K562 (cell line): ENCODE measurements around the gene TUBE1. TPM values are rescaled to one million over a fixed set of nuclear protein-coding genes. Genes with fewer than 3 reads are reported as not detected.

Experiments used
- ATAC-seq: fragments of 200-7000 bp; cut with Tn5 transposase; 3 replicates; pipeline ENCODE4 v1.9.1; 2020; ENCODE audit warnings: moderate library complexity
- BruUV-seq: library from RNA; stranded (reverse); fragments of 400-500 nt; replicated peaks from 2 replicates; lab custom pipeline; 2021; lab: Mats Ljungman, UMichigan
- CTCF ChIA-PET: fragments of 300-600 bp; formaldehyde crosslinking; extraction: SDS; loops from one replicate; lab custom pipeline; 2021; ENCODE audit warnings: low intra/inter-chr PET ratio; lab: Yijun Ruan, JAX
- POLR2A ChIA-PET: fragments of 300-600, 350-650 bp; sonication (Branson Sonifier 250); formaldehyde crosslinking; extraction: SDS; loops from one replicate; lab custom pipeline; 2021; ENCODE audit warnings: antibody characterized with exemption, inconsistent platforms; lab: Yijun Ruan, JAX
- DNase-seq, 4 experiments: peaks; one replicate each; pipeline versions ENCODE4 v3.0.0 to v3.0.0-alpha.2; 2011 to 2018; ENCODE audit warnings: low spot score in 3 of 4, mixed read lengths in 3 of 4; ENCODE audit errors: extremely low read depth in 1 of 4
- FAIRE-seq: peaks from 2 replicates; lab custom pipeline; 2011; peaks lifted over from hg19 to GRCh38; lab: Jason Lieb, UNC
- H2AFZ ChIP-seq: 2 replicates; pipeline ENCODE4 v1.6.0; 2011; ENCODE audit warnings: low read depth, low read length, control low read depth, inconsistent platforms
- H3K27ac ChIP-seq: fragments of 200-600 bp; 3 replicates; pipeline ENCODE4 v1.8.0; 2011; ENCODE audit warnings: low read depth, mild to moderate bottlenecking, control low read depth, inconsistent platforms, low read length, moderate library complexity, mixed read lengths; ENCODE audit errors: extremely low read depth
- H3K27me3 ChIP-seq, 2 experiments: fragments of 300-600 bp in 1 of 2; 2 replicates in 1 of 2; 3 replicates in 1 of 2; pipeline versions ENCODE4 v1.6.0 to v1.8.0; 2011; ENCODE audit warnings: inconsistent platforms in 2 of 2, low read length in 2 of 2, mild to moderate bottlenecking in 1 of 2, mixed read lengths in 1 of 2, moderate library complexity in 1 of 2; ENCODE audit not compliant: control insufficient read depth in 2 of 2, insufficient read depth in 2 of 2
- H3K36me3 ChIP-seq: fragments of 300-600 bp; 3 replicates; pipeline ENCODE4 v1.8.0; 2011; ENCODE audit warnings: mild to moderate bottlenecking, low read length, inconsistent platforms; ENCODE audit not compliant: control insufficient read depth, insufficient read depth
- H3K4me1 ChIP-seq, 2 experiments: fragments of 200-600 bp in 1 of 2; replicated peaks in 1 of 2; 2 replicates in 1 of 2; 3 replicates in 1 of 2; pipeline versions ENCODE4 v1.5.1 to v1.8.0; 2011; ENCODE audit warnings: inconsistent platforms in 2 of 2, low read length in 2 of 2, mild to moderate bottlenecking in 1 of 2, mixed read lengths in 1 of 2, moderate library complexity in 1 of 2; ENCODE audit not compliant: control insufficient read depth in 2 of 2, insufficient read depth in 2 of 2
- H3K4me2 ChIP-seq: 2 replicates; pipeline ENCODE4 v1.6.1; 2011; ENCODE audit warnings: low read length, control low read depth, inconsistent platforms, mixed read lengths; ENCODE audit not compliant: insufficient read depth
- H3K4me3 ChIP-seq: fragments of 200-600 bp; sonication (generic), shearing (Covaris generic); 2 replicates; pipeline ENCODE4 v1.5.1; 2016; ENCODE audit warnings: control low read depth, inconsistent platforms
- H3K79me2 ChIP-seq: fragments of 200-600 bp; 3 replicates; pipeline ENCODE4 v1.8.0; 2011; ENCODE audit warnings: low read length, inconsistent platforms; ENCODE audit not compliant: control insufficient read depth, insufficient read depth
- H3K9ac ChIP-seq, 2 experiments: 2 replicates each; pipeline versions ENCODE4 v1.6.0 to v1.6.1; 2011; ENCODE audit warnings: low read depth in 2 of 2, low read length in 2 of 2, control low read depth in 1 of 2, inconsistent platforms in 1 of 2, mild to moderate bottlenecking in 1 of 2, mixed read lengths in 1 of 2; ENCODE audit not compliant: insufficient read depth in 1 of 2
- H3K9me1 ChIP-seq: one replicate; pipeline ENCODE4 v1.6.0; 2011; ENCODE audit warnings: inconsistent platforms, mild to moderate bottlenecking, low read length, moderate library complexity; ENCODE audit not compliant: control insufficient read depth, insufficient read depth
- H3K9me3 ChIP-seq: replicated peaks from 2 replicates; pipeline ENCODE4 v1.5.1; 2011; ENCODE audit warnings: low read depth, low read length, inconsistent platforms; ENCODE audit not compliant: control insufficient read depth, insufficient read depth
- H4K20me1 ChIP-seq: replicated peaks from 2 replicates; pipeline ENCODE4 v1.6.1; 2011; ENCODE audit warnings: low read length, inconsistent platforms, mixed read lengths; ENCODE audit not compliant: control insufficient read depth, insufficient read depth
- CHD2 ChIP-seq: IDR thresholded peaks from 2 replicates; pipeline ENCODE4 v1.6.1; 2011; ENCODE audit warnings: low read depth, low read length
- CREBBP ChIP-seq: IDR thresholded peaks from one replicate; pipeline ENCODE4 v1.6.1; 2012; ENCODE audit warnings: low read depth, mild to moderate bottlenecking, control low read depth, inconsistent platforms, low read length
- ILK ChIP-seq: fragments of 450-650 bp; IDR thresholded peaks from 2 replicates; pipeline ENCODE4 v1.6.1; 2016; ENCODE audit warnings: missing genetic modification characterization, low read depth, mild to moderate bottlenecking, missing compliant biosample characterization, moderate library complexity, borderline replicate concordance
- NCOR1 ChIP-seq: fragments of 450-650 bp; IDR thresholded peaks from 2 replicates; pipeline ENCODE4 v1.6.1; 2016; ENCODE audit warnings: mild to moderate bottlenecking, moderate library complexity
- RNF2 ChIP-seq: sonication (generic); IDR thresholded peaks from 2 replicates; pipeline ENCODE4 v1.6.1; 2016
- SAFB ChIP-seq: fragments of 200-400 bp; formaldehyde crosslinking; IDR thresholded peaks from 2 replicates; pipeline ENCODE4 v1.6.1; 2017; ENCODE audit warnings: low read depth, low read length, borderline replicate concordance
- SRSF3 ChIP-seq: fragments of 200-400 bp; formaldehyde crosslinking; IDR thresholded peaks from 2 replicates; pipeline ENCODE4 v1.6.1; 2016; ENCODE audit warnings: mild to moderate bottlenecking, low read length, moderate library complexity; ENCODE audit not compliant: insufficient read depth
- U2AF2 ChIP-seq: fragments of 200-400 bp; formaldehyde crosslinking; optimal IDR thresholded peaks from 2 replicates; pipeline ENCODE3; 2017; ENCODE audit warnings: low read depth, mild to moderate bottlenecking, low read length
- ZNF436 ChIP-seq: fragments of 250-450, 450-650 bp; sonication (Bioruptor Pico); formaldehyde crosslinking; IDR thresholded peaks from 2 replicates; pipeline ENCODE4 v1.7.0; 2020; ENCODE audit warnings: mild to moderate bottlenecking
- ZNF551 ChIP-seq: fragments of 250-450 bp; sonication (Bioruptor Pico); IDR thresholded peaks from 2 replicates; pipeline ENCODE4 v1.5.0; 2021; ENCODE audit warnings: mild to moderate bottlenecking, moderate library complexity
- WGBS: fragments of 100-300 bp; shearing (Covaris generic); methylation state at CpG from one replicate; pipeline ENCODE4 v1.1.6; 2016; ENCODE audit warnings: low coverage, mixed read lengths; ENCODE audit not compliant: insufficient coverage; ENCODE audit errors: missing lambda C conversion rate; 5-methylcytosine and 5-hydroxymethylcytosine counted together
- in situ Hi-C: fragments of 300-500 bp; cut with MboI; formaldehyde crosslinking; loops from 4 replicates; pipeline ENCODE4 v1.15.0; 2018; ENCODE audit warnings: inconsistent platforms, mixed read lengths
- intact Hi-C: fragments of 100-400 bp; cut with micrococcal nuclease; formaldehyde crosslinking; loops from 2 replicates; pipeline ENCODE4 v1.14.2; 2022
- polyA plus RNA-seq, 8 experiments: library from polyadenylated mRNA; depleted of rRNA in 4 of 8; stranded (reverse) in 5 of 8; unstranded in 3 of 8; fragments of >200 nt; fragmentation: Nextera tagmentation in 2 of 8; fragmentation: Illumina TruSeq in 1 of 8; extraction: Ambion mirVana in 2 of 8; extraction: Trizol in 1 of 8; gene quantifications; 2 replicates each; pipeline versions ENCODE4 v1.2.1 to v1.2.3, GENCODE V29; 2011 to 2014; ENCODE audit warnings: inconsistent platforms in 1 of 8, missing spikeins in 1 of 8
- total RNA-seq, 7 experiments: library from RNA; depleted of rRNA in 6 of 7; stranded (reverse); fragments of >200 nt in 6 of 7; fragmentation: Illumina TruSeq in 2 of 7; extraction: Trizol in 2 of 7; gene quantifications; 2 replicates each; pipeline versions ENCODE4 v1.2.1 to v1.2.3, GENCODE V29; 2011 to 2021; ENCODE audit warnings: low replicate concordance in 1 of 7
- TF ChIP-seq, protein P1 (sequence below): fragments of 250-450 bp; sonication (Bioruptor Pico); IDR thresholded peaks from 2 replicates; pipeline ENCODE4 v1.5.0; 2022; ENCODE audit warnings: mild to moderate bottlenecking
- TF ChIP-seq, protein P2 (sequence below): fragments of 450-650 bp; IDR thresholded peaks from 2 replicates; pipeline ENCODE4 v1.7.0; 2016; ENCODE audit warnings: borderline replicate concordance
- TF ChIP-seq, protein P3 (sequence below): sonication (generic); formaldehyde crosslinking; IDR thresholded peaks from 2 replicates; pipeline ENCODE4 v1.8.0; 2022; ENCODE audit warnings: mild to moderate bottlenecking, missing genetic modification reagents

Gene TUBE1
- total and polyA plus RNA-seq, 9 of the 15 experiments (the other 6 are each of a cell fraction or from before 2014, with no cell fraction given) = 18.9 to 58.4 (median 30.8) TPM

DNA sequence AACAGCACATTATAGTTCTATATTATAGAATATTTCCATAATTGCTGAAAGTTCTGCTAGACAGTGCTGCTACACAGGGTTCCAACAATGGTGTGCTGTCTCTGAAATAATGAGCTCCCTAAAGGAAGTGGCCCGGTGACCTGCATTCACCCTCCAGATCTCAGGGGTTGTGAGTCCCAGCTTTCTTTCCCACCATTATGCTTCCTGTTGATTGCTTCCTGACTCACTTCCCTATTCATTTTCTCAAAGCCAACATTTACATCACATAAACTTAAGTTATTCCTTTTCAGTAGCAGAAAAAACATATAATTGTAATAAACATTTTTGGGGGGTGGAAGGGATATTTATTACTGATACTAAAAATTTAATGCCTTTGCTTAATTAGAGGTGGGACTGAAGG, 46.3 kb downstream of the TUBE1 start:
- no TSS peak for BruUV-seq
- H3K9me1 ChIP-seq = no peaks in the 10 kb centered on the region
- no peak overlapping the region for H3K4me3 ChIP-seq
- H3K4me1 ChIP-seq = peaks cover 0 to 5% of the 10 kb centered on the region in 2 experiments; a peak in 1 of 5 replicates
- FAIRE-seq (no peak), ATAC-seq (no peak), DNase-seq (no peak)
- H2AFZ ChIP-seq = no peak overlapping the region
- H3K9ac ChIP-seq = no peak overlapping the region
- ChIA-PET POLR2A (interaction anchor here (0.8 kb wide), 1 partner anchor 10 kb away, joined by 3 read pairs; no protein-coding TSS in a partner anchor), CTCF (no interaction called here)
- H3K27me3 ChIP-seq = peaks cover 13 to 24% of the 10 kb centered on the region in 2 experiments
- TF ChIP-seq SRSF3 = no peak
- TF ChIP-seq, protein P1, sequence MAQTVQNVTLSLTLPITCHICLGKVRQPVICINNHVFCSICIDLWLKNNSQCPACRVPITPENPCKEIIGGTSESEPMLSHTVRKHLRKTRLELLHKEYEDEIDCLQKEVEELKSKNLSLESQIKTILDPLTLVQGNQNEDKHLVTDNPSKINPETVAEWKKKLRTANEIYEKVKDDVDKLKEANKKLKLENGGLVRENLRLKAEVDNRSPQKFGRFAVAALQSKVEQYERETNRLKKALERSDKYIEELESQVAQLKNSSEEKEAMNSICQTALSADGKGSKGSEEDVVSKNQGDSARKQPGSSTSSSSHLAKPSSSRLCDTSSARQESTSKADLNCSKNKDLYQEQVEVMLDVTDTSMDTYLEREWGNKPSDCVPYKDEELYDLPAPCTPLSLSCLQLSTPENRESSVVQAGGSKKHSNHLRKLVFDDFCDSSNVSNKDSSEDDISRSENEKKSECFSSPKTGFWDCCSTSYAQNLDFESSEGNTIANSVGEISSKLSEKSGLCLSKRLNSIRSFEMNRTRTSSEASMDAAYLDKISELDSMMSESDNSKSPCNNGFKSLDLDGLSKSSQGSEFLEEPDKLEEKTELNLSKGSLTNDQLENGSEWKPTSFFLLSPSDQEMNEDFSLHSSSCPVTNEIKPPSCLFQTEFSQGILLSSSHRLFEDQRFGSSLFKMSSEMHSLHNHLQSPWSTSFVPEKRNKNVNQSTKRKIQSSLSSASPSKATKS = no peak
- no peak for TF ChIP-seq NCOR1
- no peak for TF ChIP-seq ZNF436 (CRISPR knock-in tag)
- no peak for TF ChIP-seq ZNF551 (CRISPR knock-in tag)
- TF ChIP-seq RNF2 = no peak
- no peak for TF ChIP-seq CHD2
- TF ChIP-seq U2AF2 = no peak
- TF ChIP-seq SAFB = no peak
- no peak for TF ChIP-seq CREBBP
- TF ChIP-seq ILK (tag) = no peak
- TF ChIP-seq, protein P2, sequence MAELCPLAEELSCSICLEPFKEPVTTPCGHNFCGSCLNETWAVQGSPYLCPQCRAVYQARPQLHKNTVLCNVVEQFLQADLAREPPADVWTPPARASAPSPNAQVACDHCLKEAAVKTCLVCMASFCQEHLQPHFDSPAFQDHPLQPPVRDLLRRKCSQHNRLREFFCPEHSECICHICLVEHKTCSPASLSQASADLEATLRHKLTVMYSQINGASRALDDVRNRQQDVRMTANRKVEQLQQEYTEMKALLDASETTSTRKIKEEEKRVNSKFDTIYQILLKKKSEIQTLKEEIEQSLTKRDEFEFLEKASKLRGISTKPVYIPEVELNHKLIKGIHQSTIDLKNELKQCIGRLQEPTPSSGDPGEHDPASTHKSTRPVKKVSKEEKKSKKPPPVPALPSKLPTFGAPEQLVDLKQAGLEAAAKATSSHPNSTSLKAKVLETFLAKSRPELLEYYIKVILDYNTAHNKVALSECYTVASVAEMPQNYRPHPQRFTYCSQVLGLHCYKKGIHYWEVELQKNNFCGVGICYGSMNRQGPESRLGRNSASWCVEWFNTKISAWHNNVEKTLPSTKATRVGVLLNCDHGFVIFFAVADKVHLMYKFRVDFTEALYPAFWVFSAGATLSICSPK = no peak
- TF ChIP-seq, protein P3, sequence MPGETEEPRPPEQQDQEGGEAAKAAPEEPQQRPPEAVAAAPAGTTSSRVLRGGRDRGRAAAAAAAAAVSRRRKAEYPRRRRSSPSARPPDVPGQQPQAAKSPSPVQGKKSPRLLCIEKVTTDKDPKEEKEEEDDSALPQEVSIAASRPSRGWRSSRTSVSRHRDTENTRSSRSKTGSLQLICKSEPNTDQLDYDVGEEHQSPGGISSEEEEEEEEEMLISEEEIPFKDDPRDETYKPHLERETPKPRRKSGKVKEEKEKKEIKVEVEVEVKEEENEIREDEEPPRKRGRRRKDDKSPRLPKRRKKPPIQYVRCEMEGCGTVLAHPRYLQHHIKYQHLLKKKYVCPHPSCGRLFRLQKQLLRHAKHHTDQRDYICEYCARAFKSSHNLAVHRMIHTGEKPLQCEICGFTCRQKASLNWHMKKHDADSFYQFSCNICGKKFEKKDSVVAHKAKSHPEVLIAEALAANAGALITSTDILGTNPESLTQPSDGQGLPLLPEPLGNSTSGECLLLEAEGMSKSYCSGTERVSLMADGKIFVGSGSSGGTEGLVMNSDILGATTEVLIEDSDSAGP (CRISPR knock-in tag) = no peak
- no peaks in the 10 kb centered on the region for H3K79me2 ChIP-seq
- in situ Hi-C loops = no loop called here
- WGBS = 13% methylated on average over 1 of the region's 1 CpG
- no peaks in the 10 kb centered on the region; the same call in 1 of the 2 replicates for H3K9me3 ChIP-seq
- intact Hi-C loops = loop anchor here (5.0 kb wide), 2 partner anchors 44 to 169 kb away; partner anchors contain the start of gene FYN
- H4K20me1 ChIP-seq = no peaks in the 10 kb centered on the region
- no peak overlapping the region for H3K4me2 ChIP-seq
- H3K27ac ChIP-seq = no peak overlapping the region
- H3K36me3 ChIP-seq = no peaks in the 10 kb centered on the region
